ENCODE data around the gene NOTUM.
A peak's percentile ranks its signal among the peaks of the same experiment; 100 is the strongest.

- TF ChIP-seq ZFX (IDR thresholded peaks at IDR 0.05; ENCODE audit: borderline replicate concordance): no peak
- TF ChIP-seq CTCF (IDR thresholded peaks at IDR 0.05): peak; percentile 32
These were observed 49.0 kb downstream of the NOTUM start for GRCh38 chr17:81911969-81912368.

Measured in 22Rv1 (cell line).